NCI-H526 treated with DMSO at 0.1 percent for 48 hours (cell line): ENCODE measurements around the gene NRG4.
A peak's percentile ranks its signal among the peaks of the same experiment; 100 is the strongest.
"Not testable (repeated sequence)": the region's sequence is repeated elsewhere in the genome, so short reads cannot be mapped to it uniquely, and the experiment has no call there.

ENCODE experiments used
- DNase-seq: peaks from one replicate; lab custom pipeline; 2025; lab: John Stamatoyannopoulos, UW

The NRG4 gene

GRCh38 chr15:75994220-75994619 is 18.0 kb downstream of the NRG4 start:
- no peak for DNase-seq

DNA sequence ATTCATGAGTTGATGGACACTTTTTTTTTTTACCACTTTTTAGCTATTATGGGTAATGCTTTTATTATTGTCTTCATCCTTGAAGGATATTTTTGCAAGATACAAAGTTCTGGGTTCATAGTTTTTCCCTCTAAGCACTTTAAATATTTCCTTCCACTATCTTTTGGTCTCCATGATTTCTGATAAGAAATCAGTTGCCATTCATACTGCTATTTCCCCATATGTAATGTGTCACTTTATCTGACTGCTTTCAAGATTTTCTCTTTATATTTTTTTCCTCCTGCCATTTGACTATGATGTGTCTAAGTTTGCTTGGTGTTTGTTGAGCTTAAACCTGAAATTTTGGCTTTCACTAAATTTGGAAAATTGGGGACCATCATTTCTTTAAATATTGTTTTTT is 19.3 kb downstream of the NRG4 start:
- no peak for DNase-seq

DNA sequence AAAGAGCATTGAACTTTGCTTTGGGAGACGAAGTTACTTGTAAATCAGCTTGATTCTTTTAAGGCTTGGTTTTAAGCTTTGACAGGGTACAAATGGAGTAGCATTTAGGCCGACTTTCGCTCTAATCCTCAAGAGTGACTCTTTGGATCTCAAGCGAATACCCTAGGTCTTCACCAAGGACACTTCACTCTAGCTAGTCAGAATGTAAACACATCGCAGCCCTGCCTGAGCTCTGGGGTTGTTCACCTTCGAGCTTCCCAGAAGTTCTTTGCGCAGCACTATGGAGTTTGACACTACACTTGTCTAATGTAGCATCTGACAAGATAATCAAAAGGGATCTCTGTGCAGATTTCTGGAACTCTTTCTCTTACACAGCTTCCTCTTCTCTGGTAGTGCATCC is 22.3 kb downstream of the NRG4 start:
- no peak for DNase-seq

DNA sequence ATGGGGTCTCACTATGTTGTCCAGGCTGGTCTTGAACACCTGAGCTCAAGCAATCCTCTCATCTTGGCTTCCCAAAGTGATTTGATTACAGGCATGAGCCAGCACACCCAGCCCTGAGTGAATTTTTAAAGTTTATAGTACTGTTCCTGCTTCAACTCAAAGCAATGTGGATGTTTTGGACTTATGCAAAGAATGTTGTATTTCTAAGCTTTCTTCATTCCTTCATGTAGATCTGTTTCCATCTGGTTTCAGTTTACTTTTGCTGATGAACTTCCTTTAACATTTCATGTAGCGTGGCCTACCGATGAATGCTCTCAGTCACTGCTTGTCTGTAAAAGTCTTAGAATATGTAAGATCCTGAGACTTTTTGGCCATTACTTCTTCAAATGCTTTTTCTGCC is 23.2 kb downstream of the NRG4 start:
- DNase-seq = no peak

GRCh38 chr15:75985971-75986370 is 26.3 kb downstream of the NRG4 start:
- DNase-seq = no peak

GRCh38 chr15:75984706-75985105 is 27.5 kb downstream of the NRG4 start:
- not testable (repeated sequence) for DNase-seq

- DNase-seq = no peak
These were observed 29.8 kb downstream of the NRG4 start for GRCh38 chr15:75982468-75982867.

DNA sequence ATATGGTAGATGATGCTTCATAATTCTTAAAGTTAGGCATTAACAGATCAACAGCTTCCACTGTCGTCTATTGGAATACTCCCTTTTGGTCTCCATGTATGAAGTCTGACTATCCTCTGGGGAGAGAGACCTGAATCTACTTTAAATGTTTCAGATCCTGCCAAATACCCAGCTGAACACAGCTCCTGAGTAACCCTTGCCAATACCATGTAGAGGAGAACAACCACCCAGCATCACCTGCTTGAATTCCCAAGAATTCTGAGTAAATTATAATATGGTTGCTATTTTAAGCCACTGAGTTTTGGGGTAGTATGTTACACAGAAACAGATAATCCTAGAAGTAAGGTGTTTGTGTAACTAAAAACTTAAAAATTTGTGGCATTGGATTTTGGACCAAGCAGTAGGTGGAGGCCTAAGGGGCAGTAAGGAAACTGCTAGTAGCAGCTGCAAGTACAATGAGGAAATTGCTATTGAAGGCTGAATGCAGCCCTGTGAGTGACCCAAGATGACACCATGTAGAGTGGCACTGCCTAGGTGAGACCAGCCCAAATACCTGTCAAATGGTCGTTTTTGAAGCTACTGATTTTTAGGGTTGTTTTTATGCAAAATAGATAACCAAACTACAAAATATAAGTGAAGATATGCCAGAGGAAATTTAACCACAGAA is 30.9 kb downstream of the NRG4 start:
- no peak for DNase-seq

DNA sequence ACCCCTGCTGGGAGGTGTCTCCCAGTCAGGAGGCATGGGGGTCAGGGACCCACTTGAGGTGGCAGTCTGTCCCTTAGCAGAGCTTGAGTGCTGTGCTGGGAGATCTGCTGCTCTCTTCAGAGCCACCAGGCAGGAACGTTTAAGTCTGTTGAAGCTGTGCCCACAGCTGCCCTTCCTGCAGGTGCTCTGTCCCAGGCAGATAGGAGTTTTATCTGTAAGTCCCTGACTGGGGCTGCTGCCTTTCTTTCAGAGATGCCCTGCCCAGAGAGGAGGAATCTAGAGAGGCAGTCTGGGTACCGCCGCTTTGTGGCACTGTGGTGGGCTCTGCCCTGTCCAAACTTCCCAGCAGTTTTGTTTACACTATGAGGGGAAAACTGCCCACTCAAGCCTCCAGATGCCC is 35.5 kb downstream of the NRG4 start:
- not testable (repeated sequence) for DNase-seq

DNA sequence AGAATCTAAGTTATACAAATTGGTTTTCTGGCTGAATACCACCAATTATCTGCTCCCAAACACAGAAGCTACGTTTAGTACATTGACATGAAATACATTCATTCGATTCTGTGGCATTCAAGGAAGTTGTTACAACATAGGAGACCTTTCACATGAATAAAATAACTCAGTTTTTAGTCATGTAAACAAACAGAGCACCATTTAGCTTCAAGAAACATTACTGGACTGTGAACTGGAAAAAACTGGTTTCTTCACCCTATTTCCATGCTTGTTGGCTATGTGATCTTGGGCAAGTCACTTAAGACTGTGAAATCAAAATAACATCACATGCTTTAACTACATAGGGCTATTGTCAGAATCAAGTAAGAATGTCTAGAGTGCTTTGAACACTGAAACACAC is 46.2 kb downstream of the NRG4 start:
- DNase-seq = no peak

DNA sequence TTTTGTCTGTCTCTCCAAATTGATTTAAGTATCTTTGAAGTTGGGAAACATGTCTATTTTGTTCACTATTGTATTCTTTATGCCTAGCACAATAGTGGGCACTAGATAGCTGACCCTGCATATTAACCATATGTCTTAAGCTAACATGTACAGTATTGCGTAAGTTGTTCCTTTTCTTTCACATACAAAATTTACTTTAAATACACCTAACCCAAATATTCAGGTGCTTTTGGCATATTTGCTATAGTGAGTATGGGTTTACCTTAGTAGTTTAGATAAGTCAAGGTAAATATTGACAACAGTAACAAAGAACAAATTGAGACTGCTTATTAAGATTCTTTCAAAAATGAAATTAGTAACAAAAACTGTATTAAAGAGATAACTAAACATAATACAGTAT is 50.9 kb downstream of the NRG4 start:
- DNase-seq = no peak

DNA sequence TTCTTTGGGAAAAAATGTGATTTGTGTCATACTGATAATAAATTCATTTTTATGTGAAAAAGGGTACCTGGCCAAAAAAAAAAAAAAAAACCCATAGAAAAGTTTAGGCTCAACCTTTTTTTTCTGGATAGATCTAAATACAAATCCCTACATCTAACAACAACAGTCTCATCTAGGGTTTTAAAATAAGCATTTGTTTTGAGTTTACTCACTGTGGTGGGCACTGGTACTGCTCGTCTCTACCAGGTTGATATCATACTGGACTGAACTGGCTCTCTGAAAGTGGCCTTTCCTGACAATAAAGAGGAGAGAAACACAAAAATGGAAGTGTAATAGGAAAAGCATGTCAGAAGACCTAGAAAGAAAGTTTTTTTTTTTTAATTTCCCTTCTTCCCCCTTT is 56.5 kb downstream of the NRG4 start:
- no peak for DNase-seq

DNA sequence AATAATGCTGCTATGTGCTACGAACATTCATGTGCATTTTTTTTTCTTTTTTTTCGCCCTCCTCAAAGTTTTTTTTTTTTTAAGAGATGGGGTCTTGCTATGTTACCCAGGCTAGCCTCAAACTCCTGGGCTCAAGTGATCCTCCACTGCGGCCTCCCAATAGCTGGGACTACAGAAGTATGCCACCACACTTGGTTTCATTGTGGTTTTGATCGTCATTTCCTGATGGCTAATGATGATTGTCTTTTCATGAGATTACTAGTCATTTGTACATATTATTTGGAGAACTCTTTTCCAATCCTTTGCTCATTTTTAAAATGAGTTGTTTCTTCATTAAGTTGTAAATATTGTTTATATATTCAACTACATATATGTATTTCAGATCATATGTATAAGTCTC is 59.7 kb downstream of the NRG4 start:
- no peak for DNase-seq

GRCh38 chr15:75948761-75949296 is 63.4 kb downstream of the NRG4 start:
- DNase-seq = no peak

DNA sequence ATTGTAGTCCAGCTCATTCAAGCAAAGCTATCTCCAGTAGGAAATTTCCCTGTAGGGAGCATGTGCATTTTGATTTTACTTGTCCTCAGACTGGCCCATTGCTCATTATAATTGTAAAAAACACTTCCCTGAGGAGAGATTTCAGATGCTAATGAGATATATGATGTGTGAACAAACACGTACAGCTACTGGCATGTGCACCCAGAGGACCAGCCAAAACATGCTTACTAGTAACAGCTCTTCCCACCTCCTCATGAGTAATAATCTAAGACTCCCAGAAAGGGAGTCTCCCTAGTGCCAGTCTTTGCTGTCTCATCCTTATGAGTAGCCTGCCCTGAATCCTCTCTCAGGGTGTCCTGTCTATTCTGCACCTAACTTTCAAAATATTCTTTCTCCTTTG is 65.1 kb downstream of the NRG4 start:
- DNase-seq = peak; percentile 83

DNA sequence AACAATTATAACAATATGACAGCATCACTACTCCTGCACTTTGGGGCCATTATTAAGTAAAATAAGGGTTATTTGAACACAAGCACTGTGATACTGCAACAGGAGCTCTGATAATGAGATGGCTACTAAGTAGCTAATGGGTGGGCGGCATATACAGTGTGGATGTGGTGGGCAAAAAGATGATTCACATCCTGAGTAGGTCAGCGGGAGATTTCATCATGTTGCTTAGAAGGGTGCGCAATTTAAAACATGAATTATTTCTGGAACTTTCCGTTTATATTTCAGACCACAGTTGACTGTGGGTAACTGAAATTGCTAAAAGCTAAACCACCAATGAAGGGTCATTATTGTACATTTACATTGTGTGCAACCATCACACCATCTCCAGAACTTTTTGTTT is 66.3 kb downstream of the NRG4 start:
- no peak for DNase-seq

GRCh38 chr15:75943713-75944215 is 68.5 kb downstream of the NRG4 start:
- no peak for DNase-seq

DNA sequence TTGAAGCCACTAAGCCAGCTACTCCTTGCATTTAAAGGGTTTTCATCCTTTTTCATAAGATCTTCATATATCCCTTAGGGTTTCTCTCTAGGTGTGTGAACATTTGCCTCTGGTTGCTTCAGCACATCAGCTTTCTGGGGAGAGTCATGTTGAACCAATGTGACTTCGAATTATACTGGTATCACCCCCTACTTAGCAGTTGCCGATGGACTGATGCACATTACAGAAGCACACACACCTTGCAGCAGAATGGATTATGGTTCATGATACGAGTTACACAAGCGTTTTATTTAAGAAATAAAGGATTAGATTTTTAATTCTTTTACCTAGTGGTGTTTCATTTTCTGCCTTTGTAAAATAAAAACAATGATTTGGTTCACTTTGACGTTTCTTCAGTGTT is 69.0 kb downstream of the NRG4 start:
- DNase-seq = no peak

DNA sequence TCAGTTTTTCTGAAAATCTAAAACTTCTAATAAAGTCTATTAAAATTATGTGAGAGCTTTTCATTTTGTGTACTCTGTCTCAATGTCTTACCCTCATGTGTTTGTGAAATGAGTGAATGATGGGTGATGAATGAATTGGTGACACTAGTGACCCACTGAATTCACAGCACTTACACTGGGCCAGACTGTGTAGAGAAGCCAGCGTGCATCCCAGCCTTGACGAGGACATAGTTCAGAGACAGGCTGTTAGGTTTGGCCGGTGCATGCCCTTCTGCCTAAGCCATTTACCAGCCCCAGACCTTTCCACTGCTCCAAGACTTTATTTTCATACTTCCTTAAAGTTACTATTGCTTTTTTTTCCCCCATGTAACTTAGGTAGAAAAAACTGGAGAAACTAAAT is 69.8 kb downstream of the NRG4 start:
- DNase-seq = no peak

DNA sequence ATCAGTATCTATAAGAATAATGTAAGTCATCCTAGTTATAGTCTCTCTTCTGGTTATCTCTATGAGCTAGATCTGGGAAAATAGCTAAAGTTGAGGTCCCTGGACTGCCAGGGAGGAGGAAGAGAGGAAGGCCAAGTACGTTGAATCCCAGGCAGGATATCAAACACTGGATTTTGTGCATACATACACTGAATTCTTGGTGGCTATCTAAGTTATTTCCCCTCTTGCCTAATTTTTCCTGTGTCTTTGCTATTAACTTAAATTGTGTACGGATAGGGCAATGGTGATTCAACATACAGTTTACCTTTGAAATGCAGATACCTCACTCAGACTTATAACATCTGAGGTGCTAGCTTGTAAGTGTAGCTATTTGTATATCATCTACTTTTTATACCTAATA is 81.4 kb downstream of the NRG4 start:
- no peak for DNase-seq

- DNase-seq = no peak
These were observed 82.2 kb downstream of the NRG4 start for GRCh38 chr15:75929799-75930565.

DNA sequence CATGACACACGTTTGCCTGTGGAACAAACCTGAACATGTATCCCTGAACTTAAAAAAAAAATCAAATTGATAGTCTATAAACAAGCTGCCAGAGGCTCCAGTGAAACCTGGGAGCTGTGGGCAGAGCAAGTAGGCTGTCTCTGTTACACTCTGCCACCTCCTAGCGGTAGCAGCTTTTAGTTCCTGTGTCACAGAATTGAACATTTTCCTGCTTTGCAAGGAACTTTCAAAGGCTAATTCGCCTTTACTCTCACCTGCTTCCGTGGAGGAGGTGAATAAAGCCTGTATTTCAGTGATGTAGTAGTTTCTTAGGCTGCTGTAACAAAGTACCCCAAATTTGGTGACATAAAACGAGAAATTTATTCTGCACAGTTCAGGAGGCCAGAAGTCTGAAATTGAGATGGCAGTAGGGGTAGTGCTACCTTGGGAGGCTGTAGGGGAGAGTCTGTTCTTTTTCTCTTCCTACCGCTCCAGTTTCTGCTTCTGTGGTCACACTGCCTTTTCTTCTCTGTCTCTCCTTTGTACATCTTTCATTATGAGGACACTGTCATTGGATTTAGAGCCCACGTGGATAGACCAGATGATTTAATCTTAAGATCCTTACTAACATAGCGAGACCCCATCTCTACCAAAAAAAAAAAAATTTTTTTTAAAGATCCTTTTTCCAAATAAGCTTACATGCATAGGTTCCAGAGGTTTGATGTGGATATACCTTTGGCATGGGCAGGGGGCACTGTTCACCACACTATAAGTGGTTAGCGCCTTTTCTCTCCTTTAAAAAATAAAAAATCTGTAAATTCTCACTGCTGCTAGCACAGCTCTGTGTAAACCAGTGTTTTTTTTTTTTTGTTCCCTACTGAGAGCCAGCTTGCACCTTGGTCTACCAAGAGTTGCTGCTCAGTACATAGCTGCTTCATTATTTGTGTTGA is 83.3 kb downstream of the NRG4 start:
- DNase-seq = no peak
